ENCODE measurements around the gene PPP1R3F.
"Not testable (repeated sequence)": the region's sequence is repeated elsewhere in the genome, so short reads cannot be mapped to it uniquely, and the experiment has no call there.

The PPP1R3F gene

GRCh38 chrX:49276207-49276606, 6.6 kb downstream of the PPP1R3F start:
- no peak for DNase-seq

GRCh38 chrX:49276671-49277534, 7.3 kb downstream of the PPP1R3F start:
- no peak for DNase-seq

- DNase-seq: no peak
Observed at GRCh38 chrX:49277535-49277830, 7.9 kb downstream of the PPP1R3F start.

GRCh38 chrX:49278081-49278480, 8.5 kb downstream of the PPP1R3F start:
- no peak for DNase-seq

- DNase-seq: no peak
Observed at GRCh38 chrX:49282647-49283011, 13.0 kb downstream of the PPP1R3F start.

- no peak for DNase-seq
Observed at GRCh38 chrX:49284212-49284611, 14.6 kb downstream of the PPP1R3F start.

- no peak for DNase-seq
Observed at GRCh38 chrX:49286136-49286535, 16.5 kb downstream of the PPP1R3F start.

- DNase-seq: no peak
Observed at GRCh38 chrX:49286581-49286980, 17.0 kb downstream of the PPP1R3F start.

GRCh38 chrX:49287665-49288064, 18.1 kb downstream of the PPP1R3F start:
- no peak for DNase-seq

- DNase-seq: no peak
Observed at GRCh38 chrX:49290215-49290614, 20.6 kb downstream of the PPP1R3F start.

- no peak for DNase-seq
Observed at GRCh38 chrX:49291615-49292337, 22.2 kb downstream of the PPP1R3F start.

GRCh38 chrX:49292400-49293362, 23.1 kb downstream of the PPP1R3F start:
- DNase-seq: no peak

GRCh38 chrX:49299293-49299692, 29.7 kb downstream of the PPP1R3F start:
- not testable (repeated sequence) for DNase-seq

- no peak for DNase-seq
Observed at GRCh38 chrX:49300703-49301102, 31.1 kb downstream of the PPP1R3F start.

- no peak for DNase-seq
Observed at GRCh38 chrX:49303346-49303745, 33.8 kb downstream of the PPP1R3F start, which contains the start of gene GAGE10. Gene GAGE10 (plus strand): TSS chrX:49303646. CDS start chrX:49304860, 1,214 bp downstream.

- not testable (repeated sequence) for DNase-seq
Observed at GRCh38 chrX:49307775-49308174, 38.2 kb downstream of the PPP1R3F start.

GRCh38 chrX:49308604-49309269, 39.1 kb downstream of the PPP1R3F start:
- DNase-seq: no peak

GRCh38 chrX:49309401-49309981, 39.9 kb downstream of the PPP1R3F start:
- no peak for DNase-seq

- DNase-seq: no peak
Observed at GRCh38 chrX:49310371-49310770, 40.8 kb downstream of the PPP1R3F start.

- DNase-seq: no peak
Observed at GRCh38 chrX:49312176-49312575, 42.6 kb downstream of the PPP1R3F start.

GRCh38 chrX:49316085-49316484, 46.5 kb downstream of the PPP1R3F start:
- no peak for DNase-seq

GRCh38 chrX:49321737-49322136, 52.1 kb downstream of the PPP1R3F start, which contains the start of gene GAGE12J:
Gene GAGE12J (plus strand): TSS chrX:49322037. CDS start chrX:49323194, 1,157 bp downstream.
- not testable (repeated sequence) for DNase-seq

Data from DMS153 (cell line).